K562 (cell line): ENCODE measurements around the gene TRIM69. TPM values are rescaled to one million over a fixed set of nuclear protein-coding genes. Genes with fewer than 3 reads are reported as not detected.
A peak's percentile ranks its signal among the peaks of the same experiment; 100 is the strongest.

Experiments
- CCAR2 ChIP-seq: fragments of 200-400 bp; formaldehyde crosslinking; IDR thresholded peaks from 2 replicates; pipeline ENCODE4 v1.6.1; 2017; ENCODE audit warnings: mild to moderate bottlenecking, low read depth, low read length
- EP400 ChIP-seq: fragments of 450-650 bp; IDR thresholded peaks from 2 replicates; pipeline ENCODE4 v1.6.1; 2017; ENCODE audit warnings: antibody characterized with exemption, mild to moderate bottlenecking, moderate library complexity
- ESRRB ChIP-seq: fragments of 250-450 bp; sonication (Bioruptor Pico); IDR thresholded peaks from 2 replicates; pipeline ENCODE4 v1.5.0; 2020; ENCODE audit warnings: mild to moderate bottlenecking, moderate library complexity, borderline replicate concordance
- KHSRP ChIP-seq: fragments of 450-650 bp; IDR thresholded peaks from 2 replicates; pipeline ENCODE4 v1.6.1; 2017
- KLF1 ChIP-seq: fragments of 450-650 bp; IDR thresholded peaks from 2 replicates; pipeline ENCODE4 v1.6.1; 2016; ENCODE audit warnings: missing genetic modification characterization, missing compliant biosample characterization
- MCM5 ChIP-seq: fragments of 450-650 bp; IDR thresholded peaks from 2 replicates; pipeline ENCODE4 v1.6.1; 2016; ENCODE audit warnings: low read depth
- MEF2A ChIP-seq: IDR thresholded peaks from 2 replicates; pipeline ENCODE4 v1.6.1; 2011; ENCODE audit warnings: low read depth, mild to moderate bottlenecking, low read length, moderate library complexity; ENCODE audit not compliant: control insufficient read depth
- NFXL1 ChIP-seq: fragments of 450-650 bp; formaldehyde crosslinking; IDR thresholded peaks from 2 replicates; pipeline ENCODE4 v1.4.0; 2021; ENCODE audit warnings: mild to moderate bottlenecking
- NKRF ChIP-seq: fragments of 450-650 bp; IDR thresholded peaks from 2 replicates; pipeline ENCODE4 v1.6.1; 2016; ENCODE audit warnings: borderline replicate concordance
- RERE ChIP-seq: sonication (generic); formaldehyde crosslinking; IDR thresholded peaks from 2 replicates; pipeline ENCODE4 v1.8.0; 2023; ENCODE audit warnings: missing genetic modification reagents, mild to moderate bottlenecking, borderline replicate concordance
- ZNF407 ChIP-seq: fragments of 450-650 bp; IDR thresholded peaks from 2 replicates; pipeline ENCODE4 v1.6.1; 2016; ENCODE audit warnings: low read depth
- ZNF551 ChIP-seq: fragments of 250-450 bp; sonication (Bioruptor Pico); IDR thresholded peaks from 2 replicates; pipeline ENCODE4 v1.5.0; 2021; ENCODE audit warnings: mild to moderate bottlenecking, moderate library complexity
- ZNF699 ChIP-seq: fragments of 250-450 bp; sonication (Bioruptor Pico); IDR thresholded peaks from 2 replicates; pipeline ENCODE4 v1.8.0; 2021; ENCODE audit warnings: mild to moderate bottlenecking, moderate library complexity; ENCODE audit not compliant: insufficient replicate concordance
- polyA plus RNA-seq, 8 experiments: library from polyadenylated mRNA; depleted of rRNA in 4 of 8; stranded (reverse) in 5 of 8; unstranded in 3 of 8; fragments of >200 nt; fragmentation: Nextera tagmentation in 2 of 8; fragmentation: Illumina TruSeq in 1 of 8; extraction: Ambion mirVana in 2 of 8; extraction: Trizol in 1 of 8; gene quantifications; 2 replicates each; pipeline versions ENCODE4 v1.2.1 to v1.2.3, GENCODE V29; 2011 to 2014; ENCODE audit warnings: inconsistent platforms in 1 of 8, missing spikeins in 1 of 8
- total RNA-seq, 7 experiments: library from RNA; depleted of rRNA in 6 of 7; stranded (reverse); fragments of >200 nt in 6 of 7; fragmentation: Illumina TruSeq in 2 of 7; extraction: Trizol in 2 of 7; gene quantifications; 2 replicates each; pipeline versions ENCODE4 v1.2.1 to v1.2.3, GENCODE V29; 2011 to 2021; ENCODE audit warnings: low replicate concordance in 1 of 7

The TRIM69 gene
- total and polyA plus RNA-seq, 9 of the 15 experiments (the other 6 are each of a cell fraction or from before 2014, with no cell fraction given) = 1.0 to 4.3 (median 2.3) TPM

- peak; percentile 64; the same call in 1 of the 2 replicates for TF ChIP-seq EP400
- TF ChIP-seq KLF1 (tag) = no peak
- no peak for TF ChIP-seq MEF2A
- TF ChIP-seq NFXL1 (CRISPR knock-in tag) = no peak
- no peak for TF ChIP-seq MCM5
- no peak for TF ChIP-seq CCAR2
- no peak for TF ChIP-seq ZNF407
- no peak for TF ChIP-seq ZNF699
- no peak for TF ChIP-seq KHSRP
- no peak for TF ChIP-seq RERE (CRISPR knock-in tag)
- no peak for TF ChIP-seq ZNF551 (CRISPR knock-in tag)
- no peak for TF ChIP-seq ESRRB (CRISPR knock-in tag)
- peak; percentile 89 for TF ChIP-seq NKRF
Measured at GRCh38 chr15:44712346-44713005, 23.9 kb upstream of the TRIM69 start (continued).
